ENCODE data around the gene DERL2. TPM values are rescaled to one million over a fixed set of nuclear protein-coding genes. Genes with fewer than 3 reads are reported as not detected.

The DERL2 gene
- total and polyA plus RNA-seq, 2 experiments from 2014 or later: 65.0 to 113 TPM

GRCh38 chr17:5492970-5493369, 7.0 kb upstream of the DERL2 start (continued):
- TF ChIP-seq, protein P1, sequence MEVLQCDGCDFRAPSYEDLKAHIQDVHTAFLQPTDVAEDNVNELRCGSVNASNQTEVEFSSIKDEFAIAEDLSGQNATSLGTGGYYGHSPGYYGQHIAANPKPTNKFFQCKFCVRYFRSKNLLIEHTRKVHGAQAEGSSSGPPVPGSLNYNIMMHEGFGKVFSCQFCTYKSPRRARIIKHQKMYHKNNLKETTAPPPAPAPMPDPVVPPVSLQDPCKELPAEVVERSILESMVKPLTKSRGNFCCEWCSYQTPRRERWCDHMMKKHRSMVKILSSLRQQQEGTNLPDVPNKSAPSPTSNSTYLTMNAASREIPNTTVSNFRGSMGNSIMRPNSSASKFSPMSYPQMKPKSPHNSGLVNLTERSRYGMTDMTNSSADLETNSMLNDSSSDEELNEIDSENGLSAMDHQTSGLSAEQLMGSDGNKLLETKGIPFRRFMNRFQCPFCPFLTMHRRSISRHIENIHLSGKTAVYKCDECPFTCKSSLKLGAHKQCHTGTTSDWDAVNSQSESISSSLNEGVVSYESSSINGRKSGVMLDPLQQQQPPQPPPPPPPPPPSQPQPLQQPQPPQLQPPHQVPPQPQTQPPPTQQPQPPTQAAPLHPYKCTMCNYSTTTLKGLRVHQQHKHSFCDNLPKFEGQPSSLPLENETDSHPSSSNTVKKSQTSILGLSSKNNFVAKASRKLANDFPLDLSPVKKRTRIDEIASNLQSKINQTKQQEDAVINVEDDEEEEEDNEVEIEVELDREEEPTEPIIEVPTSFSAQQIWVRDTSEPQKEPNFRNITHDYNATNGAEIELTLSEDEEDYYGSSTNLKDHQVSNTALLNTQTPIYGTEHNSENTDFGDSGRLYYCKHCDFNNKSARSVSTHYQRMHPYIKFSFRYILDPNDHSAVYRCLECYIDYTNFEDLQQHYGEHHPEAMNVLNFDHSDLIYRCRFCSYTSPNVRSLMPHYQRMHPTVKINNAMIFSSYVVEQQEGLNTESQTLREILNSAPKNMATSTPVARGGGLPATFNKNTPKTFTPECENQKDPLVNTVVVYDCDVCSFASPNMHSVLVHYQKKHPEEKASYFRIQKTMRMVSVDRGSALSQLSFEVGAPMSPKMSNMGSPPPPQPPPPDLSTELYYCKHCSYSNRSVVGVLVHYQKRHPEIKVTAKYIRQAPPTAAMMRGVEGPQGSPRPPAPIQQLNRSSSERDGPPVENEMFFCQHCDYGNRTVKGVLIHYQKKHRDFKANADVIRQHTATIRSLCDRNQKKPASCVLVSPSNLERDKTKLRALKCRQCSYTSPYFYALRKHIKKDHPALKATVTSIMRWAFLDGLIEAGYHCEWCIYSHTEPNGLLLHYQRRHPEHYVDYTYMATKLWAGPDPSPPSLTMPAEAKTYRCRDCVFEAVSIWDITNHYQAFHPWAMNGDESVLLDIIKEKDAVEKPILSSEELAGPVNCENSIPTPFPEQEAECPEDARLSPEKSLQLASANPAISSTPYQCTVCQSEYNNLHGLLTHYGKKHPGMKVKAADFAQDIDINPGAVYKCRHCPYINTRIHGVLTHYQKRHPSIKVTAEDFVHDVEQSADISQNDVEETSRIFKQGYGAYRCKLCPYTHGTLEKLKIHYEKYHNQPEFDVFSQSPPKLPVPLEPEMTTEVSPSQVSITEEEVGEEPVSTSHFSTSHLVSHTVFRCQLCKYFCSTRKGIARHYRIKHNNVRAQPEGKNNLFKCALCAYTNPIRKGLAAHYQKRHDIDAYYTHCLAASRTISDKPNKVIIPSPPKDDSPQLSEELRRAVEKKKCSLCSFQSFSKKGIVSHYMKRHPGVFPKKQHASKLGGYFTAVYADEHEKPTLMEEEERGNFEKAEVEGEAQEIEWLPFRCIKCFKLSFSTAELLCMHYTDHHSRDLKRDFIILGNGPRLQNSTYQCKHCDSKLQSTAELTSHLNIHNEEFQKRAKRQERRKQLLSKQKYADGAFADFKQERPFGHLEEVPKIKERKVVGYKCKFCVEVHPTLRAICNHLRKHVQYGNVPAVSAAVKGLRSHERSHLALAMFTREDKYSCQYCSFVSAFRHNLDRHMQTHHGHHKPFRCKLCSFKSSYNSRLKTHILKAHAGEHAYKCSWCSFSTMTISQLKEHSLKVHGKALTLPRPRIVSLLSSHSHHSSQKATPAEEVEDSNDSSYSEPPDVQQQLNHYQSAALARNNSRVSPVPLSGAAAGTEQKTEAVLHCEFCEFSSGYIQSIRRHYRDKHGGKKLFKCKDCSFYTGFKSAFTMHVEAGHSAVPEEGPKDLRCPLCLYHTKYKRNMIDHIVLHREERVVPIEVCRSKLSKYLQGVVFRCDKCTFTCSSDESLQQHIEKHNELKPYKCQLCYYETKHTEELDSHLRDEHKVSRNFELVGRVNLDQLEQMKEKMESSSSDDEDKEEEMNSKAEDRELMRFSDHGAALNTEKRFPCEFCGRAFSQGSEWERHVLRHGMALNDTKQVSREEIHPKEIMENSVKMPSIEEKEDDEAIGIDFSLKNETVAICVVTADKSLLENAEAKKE (CRISPR knock-in tag; IDR thresholded peaks at IDR 0.05): no peak
- TF ChIP-seq REST (IDR thresholded peaks at IDR 0.05; ENCODE audit: unreplicated experiment) (no peak), STAT1 (IDR thresholded peaks at IDR 0.05; ENCODE audit: unreplicated experiment) (no peak), POLR2AphosphoS5 (IDR thresholded peaks at IDR 0.05; ENCODE audit: low read depth) (no peak)

DNA sequence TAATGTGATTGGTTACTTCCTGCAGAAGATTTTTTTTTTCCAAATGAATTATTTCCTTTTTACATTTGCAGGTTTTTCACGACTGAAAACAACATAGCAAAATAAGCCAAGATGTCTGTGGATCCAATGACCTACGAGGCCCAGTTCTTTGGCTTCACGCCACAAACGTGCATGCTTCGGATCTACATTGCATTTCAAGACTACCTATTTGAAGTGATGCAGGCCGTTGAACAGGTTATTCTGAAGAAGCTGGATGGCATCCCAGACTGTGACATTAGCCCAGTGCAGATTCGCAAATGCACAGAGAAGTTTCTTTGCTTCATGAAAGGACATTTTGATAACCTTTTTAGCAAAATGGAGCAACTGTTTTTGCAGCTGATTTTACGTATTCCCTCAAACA, 2.8 kb upstream of the DERL2 start:
- Histone ChIP-seq H2AFZ (no peak overlapping the region), H3K27me3 (ENCODE audit: insufficient read depth) (no peaks in the 10 kb centered on the region), H3K36me3 (ENCODE audit: insufficient read depth) (peaks cover 28% of the 10 kb centered on the region), H3K27ac (ENCODE audit: low read depth) (no peak overlapping the region), H3K4me1 (ENCODE audit: insufficient read depth) (peaks cover 20% of the 10 kb centered on the region), H3F3A (replicated peaks; ENCODE audit: low read depth) (peaks cover 7% of the 10 kb centered on the region; the same call in 1 of the 2 replicates), H3K4me3 (no peak overlapping the region), H4K20me1 (replicated peaks; ENCODE audit: insufficient read depth) (peaks cover 15% of the 10 kb centered on the region), H3K4me2 (no peak overlapping the region), H3K79me2 (replicated peaks; ENCODE audit: insufficient read depth) (peaks cover 53% of the 10 kb centered on the region), H3K9me2 (ENCODE audit: insufficient read depth) (no peaks in the 10 kb centered on the region)
- DNase-seq (ENCODE audit: low spot score) (no peak), ATAC-seq (no peak)
- Mint-ChIP-seq H3K27ac (no peak overlapping the region), H3K27me3 (ENCODE audit: insufficient read depth, low read depth, poor library complexity) (peaks cover 18% of the 10 kb centered on the region), H3K36me3 (ENCODE audit: low read depth) (peaks cover 43% of the 10 kb centered on the region), H3K9me3 (no peaks in the 10 kb centered on the region; the same call in 2 of the 3 replicates), H3K4me3 (no peak overlapping the region), H3K4me1 (peaks cover 7% of the 10 kb centered on the region; the same call in 2 of the 3 replicates)
- TF ChIP-seq JUNB (IDR thresholded peaks at IDR 0.05; ENCODE audit: unreplicated experiment) (no peak), ZNF114 (CRISPR knock-in tag; IDR thresholded peaks at IDR 0.05) (no peak), NANOG (IDR thresholded peaks at IDR 0.05; ENCODE audit: borderline replicate concordance) (no peak), EZH2phosphoT487 (IDR thresholded peaks at IDR 0.05; ENCODE audit: unreplicated experiment) (no peak), POLR2AphosphoS5 (IDR thresholded peaks at IDR 0.05; ENCODE audit: low read depth) (no peak), EZH2 (IDR thresholded peaks at IDR 0.05; ENCODE audit: low read depth, unreplicated experiment) (no peak), CREB1 (CRISPR knock-in tag; IDR thresholded peaks at IDR 0.05; ENCODE audit: low read depth) (no peak)
- TF ChIP-seq, protein P2, sequence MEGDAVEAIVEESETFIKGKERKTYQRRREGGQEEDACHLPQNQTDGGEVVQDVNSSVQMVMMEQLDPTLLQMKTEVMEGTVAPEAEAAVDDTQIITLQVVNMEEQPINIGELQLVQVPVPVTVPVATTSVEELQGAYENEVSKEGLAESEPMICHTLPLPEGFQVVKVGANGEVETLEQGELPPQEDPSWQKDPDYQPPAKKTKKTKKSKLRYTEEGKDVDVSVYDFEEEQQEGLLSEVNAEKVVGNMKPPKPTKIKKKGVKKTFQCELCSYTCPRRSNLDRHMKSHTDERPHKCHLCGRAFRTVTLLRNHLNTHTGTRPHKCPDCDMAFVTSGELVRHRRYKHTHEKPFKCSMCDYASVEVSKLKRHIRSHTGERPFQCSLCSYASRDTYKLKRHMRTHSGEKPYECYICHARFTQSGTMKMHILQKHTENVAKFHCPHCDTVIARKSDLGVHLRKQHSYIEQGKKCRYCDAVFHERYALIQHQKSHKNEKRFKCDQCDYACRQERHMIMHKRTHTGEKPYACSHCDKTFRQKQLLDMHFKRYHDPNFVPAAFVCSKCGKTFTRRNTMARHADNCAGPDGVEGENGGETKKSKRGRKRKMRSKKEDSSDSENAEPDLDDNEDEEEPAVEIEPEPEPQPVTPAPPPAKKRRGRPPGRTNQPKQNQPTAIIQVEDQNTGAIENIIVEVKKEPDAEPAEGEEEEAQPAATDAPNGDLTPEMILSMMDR (conservative IDR thresholded peaks at IDR 0.05; ENCODE audit: low read depth in 2 of 2): no peak

Measured in GM23338 (cell line).